ENCODE results near the gene RNF121.

Gene RNF121

DNA sequence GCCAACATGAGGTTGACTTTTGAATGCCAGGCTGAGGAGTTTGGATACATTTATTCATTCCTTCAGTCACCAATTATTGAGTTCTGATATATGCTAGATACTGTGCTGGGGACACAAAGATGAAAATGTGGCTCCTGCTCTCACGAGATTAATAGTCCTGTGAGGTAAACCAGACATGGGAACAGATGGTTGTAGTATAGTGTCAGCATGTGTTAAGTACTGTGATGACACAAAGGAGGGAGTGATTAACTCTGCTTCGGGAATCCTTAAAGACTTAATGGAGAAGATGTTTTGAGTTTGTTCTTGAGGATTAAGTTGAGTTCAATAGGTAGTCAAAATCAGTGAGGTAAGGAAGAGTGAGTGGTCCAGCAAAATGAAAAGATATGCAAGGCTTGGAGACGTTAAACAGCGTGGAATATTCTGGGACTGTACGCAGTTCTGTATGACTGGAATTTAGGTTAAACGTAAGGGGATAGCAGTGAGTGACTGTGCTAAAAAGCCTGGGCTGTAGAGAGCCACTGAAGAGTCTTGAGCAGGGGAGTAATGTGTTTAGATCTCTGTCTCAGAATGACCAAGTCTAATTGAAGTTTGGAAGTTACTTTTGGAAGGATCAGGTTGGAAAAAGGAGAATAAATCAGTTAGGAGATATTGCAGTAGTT, 11.8 kb downstream of the RNF121 start:
- H3K4me3 ChIP-seq (ENCODE audit: low read depth, low read length): no peak overlapping the region
- DNase-seq (ENCODE audit: low read depth): no peak
- TF ChIP-seq CTCF (conservative IDR thresholded peaks at IDR 0.05; ENCODE audit: low read depth, low read length): no peak

DNA sequence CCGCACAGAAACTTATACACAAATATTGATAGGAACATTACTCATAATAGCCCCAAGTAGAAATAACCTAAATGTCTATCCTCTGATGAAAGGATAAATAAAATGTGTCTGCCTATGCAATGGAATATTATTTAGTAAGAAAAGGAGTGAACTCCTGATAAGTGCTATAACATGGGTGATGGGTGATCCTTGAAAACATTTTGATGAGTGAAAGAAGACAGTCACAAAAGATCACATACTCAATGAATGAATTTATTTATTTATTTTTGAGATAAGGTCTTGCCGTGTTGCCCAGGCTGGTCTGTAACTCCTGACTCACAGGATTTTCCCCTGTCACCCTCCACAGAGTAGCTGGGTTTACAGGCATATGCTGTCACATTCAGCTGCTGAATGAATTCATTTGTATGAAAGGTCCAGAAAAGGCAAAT, 17.3 kb downstream of the RNF121 start:
- peak; percentile 61 for DNase-seq (ENCODE audit: low read depth)
- no peak overlapping the region for H3K4me3 ChIP-seq (ENCODE audit: low read depth, low read length)
- TF ChIP-seq CTCF (conservative IDR thresholded peaks at IDR 0.05; ENCODE audit: low read depth, low read length): no peak

- DNase-seq (ENCODE audit: low read depth): no peak
- TF ChIP-seq CTCF (conservative IDR thresholded peaks at IDR 0.05; ENCODE audit: low read depth, low read length): no peak
- no peak overlapping the region for H3K4me3 ChIP-seq (ENCODE audit: low read depth, low read length)
Observed at GRCh38 chr11:71947498-71947897, 18.7 kb downstream of the RNF121 start.

GRCh38 chr11:71948314-71949027, 19.6 kb downstream of the RNF121 start:
- no peak overlapping the region for H3K4me3 ChIP-seq (ENCODE audit: low read depth, low read length)
- no peak for DNase-seq (ENCODE audit: low read depth)
- no peak for TF ChIP-seq CTCF (conservative IDR thresholded peaks at IDR 0.05; ENCODE audit: low read depth, low read length)

GRCh38 chr11:71949034-71949433, 20.2 kb downstream of the RNF121 start:
- no peak for TF ChIP-seq CTCF (conservative IDR thresholded peaks at IDR 0.05; ENCODE audit: low read depth, low read length)

DNA sequence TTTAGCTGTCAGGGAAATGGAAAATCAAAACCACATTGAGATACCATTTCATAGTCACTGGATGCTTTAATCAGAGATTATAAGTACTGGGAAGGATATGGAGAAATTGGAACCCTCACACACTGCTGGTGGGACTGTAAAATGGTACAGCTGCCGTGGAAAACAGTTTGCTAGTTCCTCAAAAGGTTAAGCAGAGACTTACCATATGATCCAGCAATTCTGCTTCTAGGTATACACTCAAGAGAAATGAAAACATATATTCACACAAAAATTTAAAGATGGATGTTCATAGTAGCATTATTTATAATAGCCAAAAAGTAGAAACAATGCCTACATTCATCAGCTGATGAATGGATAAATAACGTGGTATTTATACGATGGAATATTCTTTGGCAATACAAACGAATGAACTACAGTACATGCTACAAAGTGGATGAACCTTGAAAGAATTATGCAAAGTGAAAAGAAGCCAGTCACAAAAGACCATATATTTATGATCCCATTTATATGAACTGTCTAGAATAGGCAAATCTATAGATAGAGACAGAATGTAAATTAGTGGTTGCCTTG, 23.0 kb downstream of the RNF121 start:
- no peak for TF ChIP-seq CTCF (conservative IDR thresholded peaks at IDR 0.05; ENCODE audit: low read depth, low read length)
- no peak for DNase-seq (ENCODE audit: low read depth)

More at GRCh38 chr11:71949034-71949433, 20.2 kb downstream of the RNF121 start:
- no peak for DNase-seq (ENCODE audit: low read depth)
- no peak overlapping the region for H3K4me3 ChIP-seq (ENCODE audit: low read depth, low read length)

More for the DNA sequence above, 23.0 kb downstream of the RNF121 start:
- no peak overlapping the region for H3K4me3 ChIP-seq (ENCODE audit: low read depth, low read length)
